ENCODE results near the gene ORC2.
"Not testable (repeated sequence)": the region's sequence is repeated elsewhere in the genome, so short reads cannot be mapped to it uniquely, and the experiment has no call there.

The ORC2 gene

DNA sequence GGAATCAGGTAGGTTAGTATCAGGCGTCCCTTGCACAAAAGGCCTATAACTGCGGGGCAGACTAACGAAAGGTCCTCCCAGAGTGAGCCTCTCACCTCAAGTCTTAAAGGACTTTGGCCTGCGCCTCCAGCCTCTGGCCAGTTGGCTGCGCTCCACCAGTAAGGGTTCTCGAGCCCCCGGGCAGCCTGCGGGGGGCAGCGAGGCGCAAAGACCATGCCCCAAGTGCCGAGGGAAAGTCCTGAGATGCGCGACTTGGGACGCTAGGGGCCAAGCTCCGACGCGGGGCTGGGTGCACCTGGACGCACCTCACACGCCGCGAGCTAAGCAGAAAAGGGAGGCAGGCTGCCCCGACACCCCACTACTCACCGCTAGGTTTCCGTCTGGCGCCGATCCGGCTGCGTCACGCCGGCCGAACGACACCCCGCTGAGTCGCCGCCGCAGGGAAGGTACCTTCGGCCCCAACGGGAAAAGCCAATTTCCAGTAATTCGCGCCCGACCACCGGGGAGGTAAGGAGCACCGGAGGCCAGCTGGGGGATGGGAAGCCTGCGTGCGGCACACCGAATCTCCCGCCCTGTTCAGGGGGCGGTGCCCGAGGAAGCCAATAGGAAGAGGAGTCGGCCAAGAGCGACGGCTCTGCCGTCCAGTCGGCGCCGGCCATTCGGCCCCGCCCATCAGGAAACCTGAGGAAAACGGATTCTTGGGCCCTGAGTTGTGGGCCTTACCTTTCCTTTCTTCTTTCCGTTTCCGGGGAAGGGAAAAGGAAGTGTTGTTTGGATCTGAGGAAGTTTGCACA, at the start of gene ORC2:
TSS of gene ORC2 (minus strand) at position 537 of the 794 bp plus-strand sequence. CDS start 5,537 bp downstream, outside the sequence.
- peak; percentile 93 for DNase-seq (ENCODE audit: low read depth)

- DNase-seq (ENCODE audit: low read depth): no peak
Observed at GRCh38 chr2:201008296-201008829, 44.9 kb upstream of the ORC2 start.

- no peak for DNase-seq (ENCODE audit: low read depth)
Observed at GRCh38 chr2:201007584-201007998, 44.1 kb upstream of the ORC2 start.

DNA sequence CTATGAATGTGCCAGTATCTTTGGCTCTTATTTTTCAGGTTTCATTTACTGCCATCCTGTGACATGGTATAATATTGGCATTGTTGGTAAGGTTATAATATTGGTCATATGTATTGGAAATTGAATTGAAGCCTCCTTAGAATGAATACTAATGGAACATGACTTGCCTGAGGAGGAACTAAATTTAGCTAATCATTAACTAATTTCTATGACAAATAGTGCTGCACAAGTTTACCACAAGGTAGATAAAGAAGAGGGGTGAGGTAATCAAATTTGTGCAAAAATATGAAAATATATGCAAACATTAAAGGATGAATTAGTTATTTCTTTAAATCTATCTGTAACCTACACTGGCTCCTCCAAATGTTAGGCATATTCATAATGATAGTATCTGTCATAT, 43.2 kb upstream of the ORC2 start:
- DNase-seq (ENCODE audit: low read depth): no peak

DNA sequence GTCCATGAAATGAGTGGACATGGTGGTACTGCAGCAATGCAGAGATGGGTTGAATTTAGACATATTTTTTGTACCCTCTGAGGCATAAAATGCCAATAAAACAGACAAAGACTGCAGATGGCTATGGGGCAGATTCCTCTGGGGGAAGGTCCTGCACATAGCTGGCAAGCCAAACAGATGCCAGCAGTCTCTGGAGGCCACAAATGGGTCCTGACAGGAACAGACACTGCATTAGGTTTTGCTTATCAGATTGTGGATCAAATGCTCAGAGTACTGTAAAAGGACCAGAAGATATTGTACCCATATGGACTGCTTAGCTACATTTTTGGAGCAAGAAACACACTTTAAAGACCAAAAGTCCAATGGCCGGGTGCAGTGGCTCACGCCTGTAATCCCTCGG, 40.9 kb upstream of the ORC2 start:
- no peak for DNase-seq (ENCODE audit: low read depth)

- peak; percentile 69 for DNase-seq (ENCODE audit: low read depth)
Observed at GRCh38 chr2:200993097-200993496, 29.6 kb upstream of the ORC2 start.

GRCh38 chr2:200987137-200987536, 23.7 kb upstream of the ORC2 start:
- no peak for DNase-seq (ENCODE audit: low read depth)

DNA sequence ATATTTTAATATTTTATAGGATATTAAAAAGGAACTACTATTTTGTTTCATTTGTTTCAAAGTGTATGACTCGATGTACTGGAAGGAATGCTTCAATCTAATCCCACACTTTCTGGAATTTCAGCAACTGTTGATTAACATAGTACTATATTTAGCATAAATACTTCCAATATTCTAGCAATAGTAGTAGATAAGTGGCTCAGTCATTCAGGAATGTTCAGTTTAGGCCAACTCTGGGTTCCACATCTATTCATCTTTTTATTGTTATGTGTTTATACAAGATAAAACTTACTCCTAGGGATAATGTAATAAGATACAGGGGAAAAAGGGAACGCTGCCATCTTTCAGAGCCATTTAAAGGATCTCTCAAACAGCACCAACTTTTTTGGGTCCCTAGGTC, 22.3 kb upstream of the ORC2 start:
- DNase-seq (ENCODE audit: low read depth): peak; percentile 63

DNA sequence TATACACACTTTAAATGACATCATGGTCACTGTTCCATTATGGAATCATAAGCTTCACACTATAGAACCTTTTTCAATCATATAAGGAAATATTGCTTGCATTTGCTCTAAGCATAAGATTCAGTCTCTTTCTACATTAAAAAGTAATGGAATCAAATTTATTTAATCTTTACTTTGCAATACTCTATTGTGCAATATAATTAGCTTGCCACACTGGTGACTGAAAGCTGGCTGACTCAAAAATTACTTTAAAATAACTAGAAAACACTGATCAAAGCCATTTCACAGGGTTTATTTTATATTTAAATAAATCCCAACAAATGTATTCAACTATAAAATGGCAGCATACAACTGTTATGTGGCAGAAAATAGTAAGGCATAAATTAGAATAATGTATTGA, 13.2 kb upstream of the ORC2 start:
- DNase-seq (ENCODE audit: low read depth): no peak

DNA sequence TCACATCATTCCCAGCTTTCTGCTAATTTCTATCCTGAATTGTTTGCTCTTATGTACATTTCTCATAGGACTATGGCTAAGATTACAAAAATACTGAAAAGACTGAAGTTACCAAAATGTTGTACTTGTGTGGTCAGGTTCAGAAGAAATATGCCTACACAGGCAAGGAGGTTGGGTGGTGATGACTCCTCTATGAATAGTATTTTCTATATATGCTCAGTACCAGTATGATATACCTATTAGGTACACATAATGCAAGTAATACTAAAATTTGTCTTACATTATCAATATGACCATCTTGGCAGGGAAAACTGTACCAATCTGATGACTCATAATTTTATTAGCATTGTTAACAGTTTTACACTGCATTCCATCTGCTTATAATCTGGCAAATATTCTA, 12.2 kb upstream of the ORC2 start:
- no peak for DNase-seq (ENCODE audit: low read depth)

DNA sequence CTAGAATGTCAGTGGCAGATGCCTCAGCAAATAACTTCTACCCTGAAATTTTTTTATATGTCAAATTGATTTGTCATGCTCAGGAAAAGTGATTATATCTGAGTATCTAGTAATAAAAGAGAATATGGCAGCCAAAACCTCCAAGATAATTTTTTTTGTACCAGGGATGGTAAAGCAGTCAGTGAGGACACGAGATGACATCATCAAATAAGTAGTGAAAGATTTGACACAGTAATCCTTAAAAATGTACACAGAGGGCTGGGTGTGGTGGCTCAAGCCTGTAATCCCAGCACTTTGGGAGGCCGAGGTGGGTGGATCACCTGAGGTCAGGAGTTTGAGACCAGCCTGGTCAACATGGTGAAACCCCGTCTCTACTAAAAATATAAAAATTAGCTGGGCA, 6.6 kb upstream of the ORC2 start:
- DNase-seq (ENCODE audit: low read depth): not testable (repeated sequence)

GRCh38 chr2:200968735-200969134, 5.3 kb upstream of the ORC2 start:
- DNase-seq (ENCODE audit: low read depth): no peak

GRCh38 chr2:200968162-200968561, 4.7 kb upstream of the ORC2 start:
- DNase-seq (ENCODE audit: low read depth): no peak

GRCh38 chr2:200966770-200967169, 3.3 kb upstream of the ORC2 start:
- peak; percentile 88 for DNase-seq (ENCODE audit: low read depth)

- DNase-seq (ENCODE audit: low read depth): no peak
Observed at GRCh38 chr2:200964498-200964897, 1.0 kb upstream of the ORC2 start.

DNA sequence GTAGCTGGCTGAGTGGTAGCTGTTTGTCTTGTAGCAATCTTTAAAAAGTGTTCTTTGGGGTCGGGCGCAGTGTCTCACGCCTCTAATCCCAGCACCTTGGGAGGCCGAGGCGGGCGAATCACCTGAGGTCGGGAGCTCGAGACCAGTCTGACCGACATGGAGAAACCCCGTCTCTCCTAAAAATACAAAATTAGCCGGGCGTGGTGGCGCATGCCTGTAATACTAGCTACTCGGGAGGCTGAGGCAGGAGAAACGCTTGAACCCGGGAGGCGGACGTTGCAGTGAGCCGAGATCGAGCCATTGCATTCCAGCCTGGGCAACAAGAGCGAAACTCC, 425 bp upstream of the ORC2 start:
- DNase-seq (ENCODE audit: low read depth): not testable (repeated sequence)

DNA sequence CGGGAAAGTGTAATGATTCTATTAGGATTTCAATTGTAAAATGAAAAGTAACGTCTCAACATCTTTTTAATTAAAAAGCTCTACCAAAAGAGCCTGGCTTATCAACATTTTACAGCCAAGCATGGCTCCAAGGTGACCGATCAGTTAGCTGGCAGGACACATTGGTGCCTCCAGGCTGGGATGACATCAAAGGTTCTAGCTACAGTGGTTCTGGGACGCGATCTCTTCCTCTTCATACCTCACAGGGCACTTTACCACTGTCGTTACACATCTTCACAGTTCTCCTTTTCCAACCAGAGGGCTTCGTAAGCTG, 693 bp downstream of the ORC2 start:
- no peak for DNase-seq (ENCODE audit: low read depth)

DNA sequence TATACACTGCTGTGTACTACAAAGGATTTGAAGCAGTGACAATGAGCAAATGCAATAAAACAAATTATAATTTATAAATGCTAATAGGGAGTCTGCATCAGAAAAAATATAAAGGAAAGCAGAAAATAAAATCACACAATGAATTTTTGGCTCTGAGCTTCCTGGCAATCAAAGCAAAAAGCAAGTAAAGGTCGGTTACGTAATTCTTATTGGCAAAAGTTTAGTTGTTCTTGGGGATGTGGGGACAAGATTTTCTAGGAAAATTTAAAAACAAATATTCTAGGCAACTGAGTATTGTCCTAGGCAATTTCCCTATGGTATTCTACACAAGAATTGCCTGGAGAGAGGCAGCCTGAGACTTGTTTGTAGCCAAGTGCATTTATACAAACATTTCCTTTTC, 1.8 kb downstream of the ORC2 start:
- DNase-seq (ENCODE audit: low read depth): no peak

- DNase-seq (ENCODE audit: low read depth): no peak
Observed at GRCh38 chr2:200950378-200950777, 13.1 kb downstream of the ORC2 start.

- DNase-seq (ENCODE audit: low read depth): no peak
Observed at GRCh38 chr2:200945395-200945729, 18.1 kb downstream of the ORC2 start.

- peak; percentile 92 for DNase-seq (ENCODE audit: low read depth)
Observed at GRCh38 chr2:200944467-200945394, 18.7 kb downstream of the ORC2 start.

- peak; percentile 59 for DNase-seq (ENCODE audit: low read depth)
Observed at GRCh38 chr2:200943527-200944105, 19.8 kb downstream of the ORC2 start.

DNA sequence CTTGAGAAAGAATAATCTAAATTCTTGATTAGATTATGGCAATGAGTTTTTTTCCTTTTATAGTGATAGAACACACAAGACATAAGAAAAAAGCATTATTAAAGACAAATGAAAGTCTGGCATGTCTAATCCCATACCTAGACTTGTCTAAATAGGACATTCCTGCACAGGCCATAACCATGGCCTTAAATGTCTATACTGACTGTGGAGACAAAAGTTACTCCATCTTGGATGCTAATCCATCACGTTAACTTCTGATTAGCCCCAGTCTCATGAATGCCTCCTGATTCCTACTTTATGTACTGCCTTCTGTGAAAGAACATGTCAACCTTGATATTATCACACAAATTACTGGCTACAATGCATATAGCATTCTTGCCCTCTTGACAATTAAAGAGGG, 23.6 kb downstream of the ORC2 start:
- no peak for DNase-seq (ENCODE audit: low read depth)

All from iris pigment epithelial cell (primary cell).